H1 (cell line): Measurements from ENCODE around the gene DNAI2. TPM values are rescaled to one million over a fixed set of nuclear protein-coding genes. Genes with fewer than 3 reads are reported as not detected.

ENCODE experiments used
- CTCF ChIA-PET: fragments of 300-600 bp; sonication (Branson Sonifier 250); formaldehyde crosslinking; loops from one replicate; lab custom pipeline; 2021; ENCODE audit not compliant: partially characterized antibody; lab: Charles Lee
- POLR2A ChIA-PET: fragments of 300-600 bp; sonication (Branson Sonifier 250); formaldehyde crosslinking; loops from one replicate; lab custom pipeline; 2021; ENCODE audit warnings: inconsistent platforms; ENCODE audit not compliant: partially characterized antibody; lab: Charles Lee
- DNase-seq, 2 experiments: peaks; one replicate each; pipeline versions ENCODE4 v3.0.0 to v3.0.0-alpha.2; 2010 to 2022; ENCODE audit warnings: low spot score in 2 of 2, low read depth in 1 of 2, mixed read lengths in 1 of 2
- FAIRE-seq: peaks from 2 replicates; lab custom pipeline; 2011; peaks lifted over from hg19 to GRCh38; lab: Jason Lieb, UNC
- H2AFZ ChIP-seq: 2 replicates; pipeline ENCODE4 v1.8.1; 2012; ENCODE audit warnings: low read length, inconsistent platforms
- H2AK5ac ChIP-seq: 2 replicates; pipeline ENCODE4 v1.6.1; 2013; ENCODE audit warnings: low read depth, low read length
- H2BK120ac ChIP-seq: replicated peaks from 2 replicates; pipeline ENCODE3; 2013; ENCODE audit warnings: low read depth, low read length, inconsistent platforms
- H2BK12ac ChIP-seq: 2 replicates; pipeline ENCODE4 v1.6.1; 2013; ENCODE audit warnings: low read depth, low read length
- H2BK15ac ChIP-seq: 2 replicates; pipeline ENCODE4 v1.6.1; 2013; ENCODE audit warnings: low read length
- H2BK20ac ChIP-seq: 2 replicates; pipeline ENCODE4 v1.6.1; 2013; ENCODE audit warnings: low read length
- H2BK5ac ChIP-seq: 2 replicates; pipeline ENCODE4 v1.6.1; 2013; ENCODE audit warnings: low read depth, low read length
- H3K14ac ChIP-seq: 2 replicates; pipeline ENCODE4 v1.6.1; 2013; ENCODE audit warnings: inconsistent platforms; ENCODE audit not compliant: insufficient read length
- H3K18ac ChIP-seq: 2 replicates; pipeline ENCODE4 v1.6.1; 2013; ENCODE audit warnings: low read length; ENCODE audit errors: extremely low read depth
- H3K23ac ChIP-seq: 2 replicates; pipeline ENCODE4 v1.6.1; 2013; ENCODE audit warnings: inconsistent platforms; ENCODE audit not compliant: insufficient read length
- H3K23me2 ChIP-seq: 2 replicates; pipeline ENCODE4 v1.6.1; 2013; ENCODE audit warnings: low read depth, low read length
- H3K27ac ChIP-seq: 2 replicates; pipeline ENCODE4 v1.6.1; 2011; ENCODE audit warnings: low read depth, low read length, inconsistent platforms
- H3K27me3 ChIP-seq, 4 experiments: replicated peaks in 1 of 4; 1 replicate in 1 of 4; 2 replicates in 3 of 4; pipeline versions ENCODE4 v1.6.1 to v1.8.1; 2011 to 2013; ENCODE audit warnings: low read length in 3 of 4, mild to moderate bottlenecking in 3 of 4, inconsistent platforms in 2 of 4, mixed read lengths in 2 of 4, moderate library complexity in 1 of 4; ENCODE audit not compliant: control insufficient read depth in 3 of 4, insufficient read depth in 3 of 4; ENCODE audit errors: extremely low read depth in 1 of 4
- H3K36me3 ChIP-seq, 4 experiments: 2 replicates each; pipeline versions ENCODE4 v1.6.1 to v1.8.1; 2011 to 2013; ENCODE audit warnings: mild to moderate bottlenecking in 4 of 4, low read length in 3 of 4, moderate library complexity in 2 of 4, control low read depth in 1 of 4, inconsistent platforms in 1 of 4; ENCODE audit not compliant: insufficient read depth in 4 of 4, control insufficient read depth in 2 of 4
- H3K4ac ChIP-seq: replicated peaks from 2 replicates; pipeline ENCODE3; 2013; ENCODE audit warnings: low read length, low read depth, mixed read lengths, inconsistent platforms; ENCODE audit not compliant: insufficient read length
- H3K4me1 ChIP-seq, 4 experiments: replicated peaks in 1 of 4; 1 replicate in 1 of 4; 2 replicates in 3 of 4; pipeline versions ENCODE4 v1.6.1 to v1.8.1; 2011 to 2013; ENCODE audit warnings: low read length in 3 of 4, inconsistent platforms in 2 of 4, mixed read lengths in 1 of 4; ENCODE audit not compliant: insufficient read depth in 4 of 4, control insufficient read depth in 3 of 4
- H3K4me2 ChIP-seq, 2 experiments: 2 replicates each; pipeline versions ENCODE4 v1.6.1 to v1.8.1; 2011 to 2013; ENCODE audit warnings: low read depth in 2 of 2, low read length in 2 of 2, control low read depth in 1 of 2, inconsistent platforms in 1 of 2, mild to moderate bottlenecking in 1 of 2; ENCODE audit not compliant: insufficient read depth in 1 of 2
- H3K4me3 ChIP-seq, 4 experiments: fragments of 200-600, 300-600 bp in 1 of 4; sonication (generic), shearing (Covaris generic), sonication (Bioruptor Twin) in 1 of 4; 2 replicates each; pipeline versions ENCODE4 v1.5.1 to v1.8.1; 2011 to 2016; ENCODE audit warnings: low read length in 4 of 4, low read depth in 3 of 4, control low read depth in 2 of 4, inconsistent platforms in 2 of 4, mild to moderate bottlenecking in 2 of 4, mixed read lengths in 1 of 4, moderate library complexity in 1 of 4; ENCODE audit not compliant: insufficient read depth in 2 of 4; ENCODE audit errors: extremely low read depth in 1 of 4
- H3K56ac ChIP-seq: replicated peaks from 2 replicates; pipeline ENCODE3; 2013; ENCODE audit warnings: low read depth, mild to moderate bottlenecking, mixed read lengths, low read length, inconsistent platforms; ENCODE audit not compliant: insufficient read length
- H3K79me1 ChIP-seq: 2 replicates; pipeline ENCODE4 v1.6.1; 2013; ENCODE audit warnings: low read depth, low read length, control low read depth
- H3K79me2 ChIP-seq, 2 experiments: 2 replicates each; pipeline versions ENCODE4 v1.6.1 to v1.8.1; 2012 to 2013; ENCODE audit warnings: low read length in 2 of 2, mild to moderate bottlenecking in 2 of 2, inconsistent platforms in 1 of 2; ENCODE audit not compliant: insufficient read depth in 2 of 2, control insufficient read depth in 1 of 2
- H3K9ac ChIP-seq, 4 experiments: replicated peaks in 1 of 4; 1 replicate in 1 of 4; 2 replicates in 3 of 4; pipeline versions ENCODE4 v1.6.1 to v1.8.1; 2011 to 2013; ENCODE audit warnings: low read depth in 3 of 4, low read length in 3 of 4, control low read depth in 2 of 4, mild to moderate bottlenecking in 2 of 4, moderate library complexity in 2 of 4, inconsistent platforms in 1 of 4; ENCODE audit errors: extremely low read depth in 1 of 4
- H3K9me3 ChIP-seq, 2 experiments: 2 replicates each; pipeline versions ENCODE4 v1.6.1 to v1.8.1; 2012 to 2013; ENCODE audit warnings: mild to moderate bottlenecking in 2 of 2, moderate library complexity in 2 of 2, control low read depth in 1 of 2, inconsistent platforms in 1 of 2, low read depth in 1 of 2, low read length in 1 of 2, mixed read lengths in 1 of 2; ENCODE audit not compliant: insufficient read depth in 2 of 2
- H4K20me1 ChIP-seq, 2 experiments: replicated peaks in 1 of 2; 2 replicates each; pipeline versions ENCODE3 to v1.8.1; 2011 to 2013; ENCODE audit warnings: inconsistent platforms in 2 of 2, low read length in 2 of 2, mild to moderate bottlenecking in 1 of 2; ENCODE audit not compliant: insufficient read depth in 2 of 2, control insufficient read depth in 1 of 2
- H4K5ac ChIP-seq: 2 replicates; pipeline ENCODE4 v1.6.1; 2013; ENCODE audit warnings: low read length, low read depth, mixed read lengths, inconsistent platforms; ENCODE audit not compliant: insufficient read length
- H4K8ac ChIP-seq: 2 replicates; pipeline ENCODE4 v1.8.0; 2013; ENCODE audit warnings: mild to moderate bottlenecking, moderate library complexity, low read length, inconsistent platforms; ENCODE audit not compliant: insufficient read depth; ENCODE audit errors: extremely low read depth
- H4K91ac ChIP-seq: replicated peaks from 2 replicates; pipeline ENCODE3; 2013; ENCODE audit warnings: low read length, mixed read lengths, inconsistent platforms; ENCODE audit not compliant: insufficient read length
- FOSL1 ChIP-seq: IDR thresholded peaks from 2 replicates; pipeline ENCODE4 v1.6.1; 2011; ENCODE audit warnings: mild to moderate bottlenecking, low read depth, low read length, moderate library complexity; ENCODE audit not compliant: insufficient read depth
- POU5F1 ChIP-seq: IDR thresholded peaks from 2 replicates; pipeline ENCODE4 v1.6.1; 2011; ENCODE audit warnings: low read depth, mild to moderate bottlenecking, low read length, moderate library complexity
- WGBS, 2 experiments: shearing (Covaris generic) in 1 of 2; methylation state at CpG; one replicate each; pipeline versions ENCODE4 v1.1.6 to v1.1.7; 2013 to 2015; ENCODE audit warnings: low lambda C conversion rate in 2 of 2, mixed read lengths in 2 of 2, inconsistent platforms in 1 of 2, low coverage in 1 of 2, missing lambda C conversion rate in 1 of 2; ENCODE audit not compliant: insufficient replicate concordance in 2 of 2, insufficient coverage in 1 of 2, insufficient read length in 1 of 2; ENCODE audit errors: extremely low coverage in 1 of 2, missing lambda C conversion rate in 1 of 2; 5-methylcytosine and 5-hydroxymethylcytosine counted together
- polyA plus RNA-seq, 7 experiments: library from polyadenylated mRNA; depleted of rRNA in 3 of 7; stranded (reverse) in 5 of 7; unstranded in 2 of 7; fragments of >200 nt in 5 of 7; fragments of 200-250 nt in 2 of 7; gene quantifications; 1 replicate in 5 of 7; 2 replicates in 1 of 7; 4 replicates in 1 of 7; pipeline versions ENCODE4 v1.2.1 to v1.2.3, GENCODE V29; 2011 to 2013; ENCODE audit warnings: missing spikeins in 2 of 7, mixed read lengths in 2 of 7
- total RNA-seq: library from RNA; stranded (reverse); fragmentation: NEBNext Ultra II Directional; extraction: Animal tissue kit (Norgen Biotek cat#: 25700); gene quantifications from 2 replicates; pipeline ENCODE4 v1.2.1, GENCODE V29; 2021

The DNAI2 gene
- total and polyA plus RNA-seq, 2 of the 8 experiments (the other 6 are each of a cell fraction or from before 2014, with no cell fraction given): 0.08 to 0.15 TPM

DNA sequence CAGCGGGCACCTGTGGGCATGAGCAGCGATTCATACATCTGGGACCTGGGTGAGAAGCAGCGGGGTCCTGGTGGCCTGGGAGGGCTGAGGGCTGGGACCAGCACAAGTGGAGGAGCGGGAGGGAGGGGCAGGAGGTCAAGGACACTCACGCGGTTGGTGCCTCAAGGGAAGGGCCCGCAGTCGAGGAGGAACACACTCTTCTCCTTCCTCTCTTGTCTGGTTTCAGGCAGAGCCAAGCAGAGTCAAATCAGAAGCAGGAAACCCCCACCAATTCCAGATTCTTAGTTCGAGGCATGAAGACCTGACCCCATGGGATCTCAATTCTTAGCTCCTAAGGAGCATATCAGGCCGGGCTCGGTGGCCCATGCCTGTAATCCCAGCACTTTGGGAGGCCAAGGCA, 15.7 kb downstream of the DNAI2 start:
- Histone ChIP-seq H3K4ac (no peak overlapping the region), H2BK15ac (no peak overlapping the region), H3K9ac (no peak overlapping the region), H3K79me1 (no peaks in the 10 kb centered on the region), H2BK5ac (no peak overlapping the region), H4K5ac (no peak overlapping the region), H4K20me1 (no peaks in the 10 kb centered on the region), H2AFZ (no peak overlapping the region), H3K23me2 (peaks cover 5% of the 10 kb centered on the region; the same call in 1 of the 2 replicates), H3K9me3 (no peaks in the 10 kb centered on the region), H3K18ac (no peak overlapping the region), H4K91ac (no peak overlapping the region), H3K56ac (no peak overlapping the region), H3K23ac (no peak overlapping the region), H2BK12ac (no peak overlapping the region), H4K8ac (no peak overlapping the region), H3K27ac (no peak overlapping the region), H3K4me3 (no peak overlapping the region), H3K79me2 (no peaks in the 10 kb centered on the region), H3K4me1 (peaks cover 0 to 6% (median 4%) of the 10 kb centered on the region in 4 experiments; a peak in 3 of 7 replicates), H2BK120ac (no peak overlapping the region), H3K27me3 (no peaks in the 10 kb centered on the region), H3K4me2 (no peak overlapping the region), H3K14ac (no peak overlapping the region), H2BK20ac (no peak overlapping the region), H2AK5ac (no peak overlapping the region), H3K36me3 (no peaks in the 10 kb centered on the region)
- POLR2A ChIA-PET: no interaction called here
- TF ChIP-seq POU5F1 (no peak), FOSL1 (no peak)
- DNase-seq (no peak), FAIRE-seq (no peak)
- WGBS, 2 experiments: 88% methylated on average over 8 of the region's 11 CpGs; no CpG with 5 or more reads in 1 of the 2 experiments
- CTCF ChIA-PET: interaction anchor here (1.0 kb wide), 1 partner anchor 10 kb away, joined by 3 read pairs; no protein-coding TSS in a partner anchor
